ENCODE data around the gene C8B.

DNA sequence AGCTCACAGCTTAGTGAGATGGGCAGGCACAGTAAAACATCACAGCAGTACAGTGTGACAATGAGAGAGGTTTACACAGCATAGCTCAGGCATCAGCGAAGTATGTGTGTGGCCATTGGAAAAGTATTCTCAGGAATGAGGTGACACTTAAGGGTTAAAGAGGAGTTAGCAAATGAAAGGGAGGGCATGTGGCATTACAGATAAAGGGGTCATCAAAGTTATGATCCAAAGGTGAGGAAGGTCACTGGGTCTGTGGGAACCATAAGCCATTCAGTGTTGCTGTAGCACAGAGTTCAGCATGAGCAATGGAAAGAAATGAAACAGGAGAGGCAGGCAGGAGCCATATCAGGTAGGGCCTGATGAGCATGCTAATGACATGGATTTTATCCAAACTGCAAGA lies 4.5 kb upstream of the C8B start:
- no peak for TF ChIP-seq GATA3 (IDR thresholded peaks at IDR 0.05; ENCODE audit: low read depth, low read length)
- TF ChIP-seq GATA2 (IDR thresholded peaks at IDR 0.05; ENCODE audit: low read depth, low read length), result no peak

Data from SH-SY5Y (cell line).